MCF 10A (cell line): Measurements from ENCODE around the gene PRIMA1. TPM values are rescaled to one million over a fixed set of nuclear protein-coding genes. Genes with fewer than 3 reads are reported as not detected.

Experiments used
- BruUV-seq: library from RNA; stranded (reverse); fragments of 400-500 nt; replicated peaks from 2 replicates; lab custom pipeline; 2021; lab: Mats Ljungman, UMichigan
- CTCF ChIA-PET: fragments of 300-600 bp; sonication (Branson Sonifier 250); formaldehyde crosslinking; extraction: SDS; loops from one replicate; lab custom pipeline; 2021; ENCODE audit warnings: antibody characterized with exemption, inconsistent platforms; lab: Yijun Ruan, JAX
- POLR2A ChIA-PET: fragments of 300-600, 350-650 bp; sonication (Branson Sonifier 250); formaldehyde crosslinking; extraction: SDS; loops from one replicate; lab custom pipeline; 2020; ENCODE audit warnings: antibody characterized with exemption, inconsistent platforms; lab: Yijun Ruan, JAX
- DNase-seq: peaks from one replicate; pipeline ENCODE4 v3.0.0-alpha.2; 2018; ENCODE audit not compliant: unreplicated experiment
- H3K27ac Mint-ChIP-seq: one replicate; pipeline ENCODE4 v1.8.0; 2022; ENCODE audit warnings: mild to moderate bottlenecking, low read depth, mixed read lengths; ENCODE audit not compliant: unreplicated experiment
- H3K27me3 Mint-ChIP-seq: one replicate; pipeline ENCODE4 v1.8.0; 2022; ENCODE audit warnings: mixed read lengths; ENCODE audit not compliant: insufficient read depth, unreplicated experiment
- H3K36me3 Mint-ChIP-seq: one replicate; pipeline ENCODE4 v1.8.0; 2022; ENCODE audit warnings: mild to moderate bottlenecking, moderate library complexity, mixed read lengths; ENCODE audit not compliant: insufficient read depth, unreplicated experiment
- H3K4me1 Mint-ChIP-seq: one replicate; pipeline ENCODE4 v1.8.0; 2022; ENCODE audit warnings: mixed read lengths; ENCODE audit not compliant: insufficient read depth, unreplicated experiment
- H3K4me3 Mint-ChIP-seq: one replicate; pipeline ENCODE4 v1.8.0; 2022; ENCODE audit warnings: mild to moderate bottlenecking, moderate library complexity, mixed read lengths; ENCODE audit not compliant: unreplicated experiment
- H3K9me3 Mint-ChIP-seq: one replicate; pipeline ENCODE4 v1.8.0; 2022; ENCODE audit warnings: mixed read lengths; ENCODE audit not compliant: unreplicated experiment
- intact Hi-C: fragments of 100-400 bp; cut with micrococcal nuclease; formaldehyde crosslinking; loops from 2 replicates; pipeline ENCODE4 v1.14.1; 2022
- total RNA-seq: library from RNA; stranded (reverse); gene quantifications from 2 replicates; pipeline ENCODE4 v1.2.3, GENCODE V29; 2022
- TF ChIP-seq, protein P1 (sequence below): fragments of 200-600 bp; IDR thresholded peaks from one replicate; pipeline ENCODE4 v1.8.0; 2022; ENCODE audit warnings: antibody characterized with exemption, mild to moderate bottlenecking; ENCODE audit not compliant: unreplicated experiment

Gene PRIMA1
- total RNA-seq, 1 experiment from 2014 or later, result not detected

DNA sequence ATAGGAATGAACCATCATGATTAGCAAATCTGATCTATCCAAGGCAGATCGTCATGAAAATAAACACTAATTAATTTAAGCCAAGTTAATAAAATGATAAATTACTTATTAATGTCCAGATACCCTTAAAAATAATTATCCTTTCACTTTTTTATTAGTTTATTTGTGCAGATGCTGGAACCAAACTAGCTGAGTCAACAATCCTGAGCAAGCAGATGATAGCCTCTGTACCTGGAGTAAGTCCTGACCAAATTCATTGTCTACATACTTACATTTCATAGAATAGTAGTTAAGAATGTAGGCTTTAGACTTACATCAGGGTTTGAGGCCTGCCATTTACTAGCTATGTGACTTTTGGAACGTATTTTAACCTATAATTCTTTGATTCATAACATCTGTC is 105.8 kb downstream of the PRIMA1 start:
- intact Hi-C loops, result no loop called here
- CTCF ChIA-PET, result no interaction called here
- POLR2A ChIA-PET, result no interaction called here
- H3K27me3 Mint-ChIP-seq, result peaks cover 18% of the 10 kb centered on the region
- no peak overlapping the region for H3K27ac Mint-ChIP-seq
- BruUV-seq, result no TSS peak
- no peaks in the 10 kb centered on the region for H3K36me3 Mint-ChIP-seq
- H3K9me3 Mint-ChIP-seq, result no peaks in the 10 kb centered on the region
- DNase-seq, result no peak
- no peak overlapping the region for H3K4me3 Mint-ChIP-seq
- TF ChIP-seq, protein P1, sequence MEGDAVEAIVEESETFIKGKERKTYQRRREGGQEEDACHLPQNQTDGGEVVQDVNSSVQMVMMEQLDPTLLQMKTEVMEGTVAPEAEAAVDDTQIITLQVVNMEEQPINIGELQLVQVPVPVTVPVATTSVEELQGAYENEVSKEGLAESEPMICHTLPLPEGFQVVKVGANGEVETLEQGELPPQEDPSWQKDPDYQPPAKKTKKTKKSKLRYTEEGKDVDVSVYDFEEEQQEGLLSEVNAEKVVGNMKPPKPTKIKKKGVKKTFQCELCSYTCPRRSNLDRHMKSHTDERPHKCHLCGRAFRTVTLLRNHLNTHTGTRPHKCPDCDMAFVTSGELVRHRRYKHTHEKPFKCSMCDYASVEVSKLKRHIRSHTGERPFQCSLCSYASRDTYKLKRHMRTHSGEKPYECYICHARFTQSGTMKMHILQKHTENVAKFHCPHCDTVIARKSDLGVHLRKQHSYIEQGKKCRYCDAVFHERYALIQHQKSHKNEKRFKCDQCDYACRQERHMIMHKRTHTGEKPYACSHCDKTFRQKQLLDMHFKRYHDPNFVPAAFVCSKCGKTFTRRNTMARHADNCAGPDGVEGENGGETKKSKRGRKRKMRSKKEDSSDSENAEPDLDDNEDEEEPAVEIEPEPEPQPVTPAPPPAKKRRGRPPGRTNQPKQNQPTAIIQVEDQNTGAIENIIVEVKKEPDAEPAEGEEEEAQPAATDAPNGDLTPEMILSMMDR, result no peak
- peaks cover 6% of the 10 kb centered on the region for H3K4me1 Mint-ChIP-seq

DNA sequence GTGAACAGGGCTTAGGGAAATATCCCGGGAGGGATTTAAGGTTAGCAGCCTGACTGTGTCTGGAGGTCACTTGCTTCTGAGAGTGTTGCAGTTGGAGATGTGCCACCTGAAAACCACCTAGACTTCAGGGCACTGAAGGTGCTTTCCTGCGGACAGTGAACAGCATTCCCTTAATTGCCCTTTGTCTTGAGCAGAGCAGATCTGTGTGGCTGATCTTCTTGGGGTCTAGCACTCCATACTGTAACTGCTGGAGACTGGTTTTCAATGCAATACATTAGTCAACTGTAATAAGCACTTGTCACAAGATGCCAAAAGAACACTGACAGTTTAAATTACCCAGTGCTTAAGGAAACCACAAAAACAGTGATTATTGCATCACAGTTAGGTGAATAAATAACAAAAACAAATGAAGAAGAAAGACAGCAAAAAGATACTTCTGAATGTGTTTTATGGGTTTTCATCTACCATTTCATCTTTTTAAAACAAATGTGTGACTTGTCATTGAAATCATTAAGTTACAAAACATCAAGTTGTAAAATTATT is 111.8 kb downstream of the PRIMA1 start:
- BruUV-seq, result no TSS peak
- ChIA-PET CTCF (interaction anchor here (0.7 kb wide), 1 partner anchor 867 kb away, joined by 3 read pairs; no protein-coding TSS in a partner anchor), POLR2A (no interaction called here)
- TF ChIP-seq, protein P1, result no peak
- intact Hi-C loops, result no loop called here
- H3K36me3 Mint-ChIP-seq, result no peaks in the 10 kb centered on the region
- no peaks in the 10 kb centered on the region for H3K4me1 Mint-ChIP-seq
- no peak overlapping the region for H3K27ac Mint-ChIP-seq
- H3K9me3 Mint-ChIP-seq, result no peaks in the 10 kb centered on the region
- peak; percentile 7 for DNase-seq
- H3K27me3 Mint-ChIP-seq, result peaks cover 27% of the 10 kb centered on the region
- H3K4me3 Mint-ChIP-seq, result no peak overlapping the region

DNA sequence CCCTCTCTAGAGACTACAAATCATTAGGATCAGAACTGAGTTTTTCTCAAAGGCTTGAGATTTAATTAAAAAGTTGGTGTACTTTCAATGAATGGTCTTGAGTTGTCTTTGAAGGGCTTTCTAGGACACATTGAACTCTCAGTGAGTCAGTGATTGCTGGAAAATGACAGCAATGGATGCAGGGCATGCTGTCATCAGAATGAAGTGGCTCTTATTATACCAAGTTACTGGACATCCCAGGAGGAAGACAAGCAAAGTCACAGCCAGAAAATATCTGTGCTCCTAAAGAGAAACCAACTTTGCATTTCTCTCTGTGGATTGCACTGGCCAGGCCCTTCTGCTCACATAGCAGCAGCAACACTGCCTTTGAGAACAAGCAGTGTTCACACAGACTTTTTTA is 112.6 kb downstream of the PRIMA1 start:
- no peaks in the 10 kb centered on the region for H3K9me3 Mint-ChIP-seq
- intact Hi-C loops, result no loop called here
- CTCF ChIA-PET, result interaction anchor here (0.6 to 0.7 kb wide), 2 partner anchors 305 to 868 kb away, joined by 3 read pairs; no protein-coding TSS in a partner anchor
- H3K27me3 Mint-ChIP-seq, result peaks cover 35% of the 10 kb centered on the region
- no peaks in the 10 kb centered on the region for H3K36me3 Mint-ChIP-seq
- no peaks in the 10 kb centered on the region for H3K4me1 Mint-ChIP-seq
- H3K4me3 Mint-ChIP-seq, result no peak overlapping the region
- H3K27ac Mint-ChIP-seq, result no peak overlapping the region
- TF ChIP-seq, protein P1, result no peak
- BruUV-seq, result no TSS peak
- DNase-seq, result no peak
- POLR2A ChIA-PET, result no interaction called here

DNA sequence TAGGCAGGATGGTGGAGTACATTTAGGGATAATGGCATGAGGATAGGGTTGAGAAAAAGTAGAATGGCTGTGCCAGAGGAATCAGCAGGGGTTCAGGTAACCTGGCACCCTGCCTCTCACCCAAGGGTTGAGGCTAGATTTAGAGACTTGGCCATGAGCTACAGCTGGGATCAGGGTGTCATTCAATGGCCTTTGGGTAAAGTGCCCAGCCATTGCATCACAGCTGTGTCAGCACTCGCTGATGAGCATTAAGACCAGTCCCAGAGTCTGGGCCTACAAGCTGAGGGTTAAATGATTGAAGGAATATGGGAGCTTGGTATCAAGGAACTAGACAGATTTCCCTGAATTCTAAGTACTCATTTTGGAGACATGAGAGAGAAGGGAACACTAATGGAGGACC is 113.9 kb downstream of the PRIMA1 start:
- DNase-seq, result no peak
- ChIA-PET POLR2A (no interaction called here), CTCF (interaction anchor here (0.5 to 0.6 kb wide), 2 partner anchors 19 to 355 kb away, joined by 3 to 4 read pairs; no protein-coding TSS in a partner anchor)
- no peaks in the 10 kb centered on the region for H3K36me3 Mint-ChIP-seq
- peaks cover 48% of the 10 kb centered on the region for H3K27me3 Mint-ChIP-seq
- no peaks in the 10 kb centered on the region for H3K9me3 Mint-ChIP-seq
- H3K4me3 Mint-ChIP-seq, result no peak overlapping the region
- TF ChIP-seq, protein P1, result no peak
- no peaks in the 10 kb centered on the region for H3K4me1 Mint-ChIP-seq
- no TSS peak for BruUV-seq
- intact Hi-C loops, result no loop called here
- no peak overlapping the region for H3K27ac Mint-ChIP-seq
